H9 (cell line): ENCODE results near the gene EHD4. TPM values are rescaled to one million over a fixed set of nuclear protein-coding genes. Genes with fewer than 3 reads are reported as not detected.

Source experiments
- DNase-seq: peaks from one replicate; pipeline ENCODE4 v3.0.0-alpha.2; 2017
- H2AFZ ChIP-seq: one replicate; pipeline ENCODE4 v1.6.1; 2013; ENCODE audit warnings: mild to moderate bottlenecking, low read length, control low read depth, moderate library complexity
- H2AK5ac ChIP-seq: 2 replicates; pipeline ENCODE4 v1.6.1; 2013; ENCODE audit warnings: low read length, control low read depth, mixed read lengths; ENCODE audit not compliant: insufficient read length
- H2BK120ac ChIP-seq: one replicate; pipeline ENCODE4 v1.6.1; 2013; ENCODE audit warnings: low read depth, mild to moderate bottlenecking, low read length, control low read depth, inconsistent platforms; ENCODE audit not compliant: poor library complexity, severe bottlenecking
- H2BK12ac ChIP-seq: 2 replicates; pipeline ENCODE4 v1.6.1; 2013; ENCODE audit warnings: low read length, control low read depth, mixed read lengths, low read depth; ENCODE audit not compliant: insufficient read length
- H2BK15ac ChIP-seq: 2 replicates; pipeline ENCODE4 v1.6.1; 2013; ENCODE audit warnings: low read depth, low read length, control low read depth
- H2BK20ac ChIP-seq: one replicate; pipeline ENCODE4 v1.6.1; 2013; ENCODE audit warnings: low read depth, mild to moderate bottlenecking, low read length, control low read depth, inconsistent platforms; ENCODE audit not compliant: poor library complexity, severe bottlenecking
- H2BK5ac ChIP-seq: 2 replicates; pipeline ENCODE4 v1.6.1; 2013; ENCODE audit warnings: low read length, control low read depth, mixed read lengths; ENCODE audit not compliant: insufficient read length
- H3K14ac ChIP-seq: 2 replicates; pipeline ENCODE4 v1.6.1; 2013; ENCODE audit warnings: low read length, control low read depth; ENCODE audit not compliant: insufficient read depth
- H3K18ac ChIP-seq: 2 replicates; pipeline ENCODE4 v1.6.1; 2013; ENCODE audit warnings: low read depth, mild to moderate bottlenecking, mixed read lengths, low read length, control low read depth; ENCODE audit not compliant: insufficient read length
- H3K23ac ChIP-seq: 2 replicates; pipeline ENCODE4 v1.6.1; 2013; ENCODE audit warnings: low read length, control low read depth, mixed read lengths, low read depth; ENCODE audit not compliant: insufficient read length
- H3K23me2 ChIP-seq: 2 replicates; pipeline ENCODE4 v1.6.1; 2013; ENCODE audit warnings: low read depth, mild to moderate bottlenecking, mixed read lengths, low read length, control low read depth; ENCODE audit not compliant: insufficient read length, poor library complexity, severe bottlenecking
- H3K27ac ChIP-seq: 2 replicates; pipeline ENCODE4 v1.5.1; 2013; ENCODE audit warnings: low read length, control low read depth, mixed read lengths, low read depth; ENCODE audit not compliant: insufficient read length
- H3K27me3 ChIP-seq: 2 replicates; pipeline ENCODE4 v1.6.1; 2013; ENCODE audit warnings: low read length, control low read depth, inconsistent platforms; ENCODE audit not compliant: insufficient read depth
- H3K4ac ChIP-seq: 2 replicates; pipeline ENCODE4 v1.6.1; 2013; ENCODE audit warnings: low read depth, mild to moderate bottlenecking, control low read depth, inconsistent platforms, low read length, moderate library complexity
- H3K4me1 ChIP-seq: 2 replicates; pipeline ENCODE4 v1.6.1; 2013; ENCODE audit warnings: low read length, control low read depth, inconsistent platforms; ENCODE audit not compliant: insufficient read depth
- H3K4me2 ChIP-seq: 2 replicates; pipeline ENCODE4 v1.6.1; 2013; ENCODE audit warnings: low read length, control low read depth, mixed read lengths; ENCODE audit not compliant: insufficient read length, insufficient read depth
- H3K56ac ChIP-seq: 2 replicates; pipeline ENCODE4 v1.6.1; 2013; ENCODE audit warnings: low read depth, mild to moderate bottlenecking, mixed read lengths, low read length, control low read depth; ENCODE audit not compliant: insufficient read length
- H3K79me1 ChIP-seq: 2 replicates; pipeline ENCODE4 v1.6.1; 2013; ENCODE audit warnings: low read depth, mild to moderate bottlenecking, moderate library complexity, low read length, control low read depth, inconsistent platforms; ENCODE audit not compliant: insufficient read depth, poor library complexity, severe bottlenecking
- H3K79me2 ChIP-seq: 2 replicates; pipeline ENCODE4 v1.6.1; 2013; ENCODE audit warnings: low read length, control low read depth, inconsistent platforms; ENCODE audit not compliant: insufficient read depth
- H3K9ac ChIP-seq: 2 replicates; pipeline ENCODE4 v1.6.1; 2013; ENCODE audit warnings: low read length, control low read depth, mixed read lengths; ENCODE audit not compliant: insufficient read length; ENCODE audit errors: extremely low read depth
- H3K9me3 ChIP-seq: one replicate; pipeline ENCODE4 v1.6.1; 2013; ENCODE audit warnings: low read depth, low read length, inconsistent platforms; ENCODE audit not compliant: control insufficient read depth
- H3T11ph ChIP-seq: one replicate; pipeline ENCODE4 v1.6.1; 2013; ENCODE audit warnings: mild to moderate bottlenecking, low read length, control low read depth, inconsistent platforms
- H4K20me1 ChIP-seq: one replicate; pipeline ENCODE4 v1.6.1; 2013; ENCODE audit not compliant: control insufficient read depth, insufficient read length, insufficient read depth
- H4K5ac ChIP-seq: 2 replicates; pipeline ENCODE4 v1.6.1; 2013; ENCODE audit warnings: low read depth, mild to moderate bottlenecking, mixed read lengths, low read length, control low read depth; ENCODE audit not compliant: insufficient read length
- H4K8ac ChIP-seq: replicated peaks from 2 replicates; pipeline ENCODE4 v1.6.1; 2013; ENCODE audit warnings: low read length, control low read depth, mixed read lengths, low read depth; ENCODE audit not compliant: insufficient read length
- H4K91ac ChIP-seq: 2 replicates; pipeline ENCODE4 v1.6.1; 2013; ENCODE audit warnings: low read depth, mild to moderate bottlenecking, moderate library complexity, mixed read lengths, low read length, control low read depth; ENCODE audit not compliant: insufficient read length
- H3K27ac Mint-ChIP-seq, 3 experiments: 2 replicates in 2 of 3; 3 replicates in 1 of 3; pipeline ENCODE4 v1.8.0; 2020 to 2021; ENCODE audit warnings: mixed read lengths in 3 of 3, mild to moderate bottlenecking in 1 of 3, moderate library complexity in 1 of 3
- H3K27me3 Mint-ChIP-seq: 2 replicates; pipeline ENCODE4 v1.8.0; 2021; ENCODE audit warnings: low read depth, mild to moderate bottlenecking, moderate library complexity, mixed read lengths
- H3K36me3 Mint-ChIP-seq, 3 experiments: 2 replicates in 2 of 3; 3 replicates in 1 of 3; pipeline ENCODE4 v1.8.0; 2020 to 2021; ENCODE audit warnings: low read depth in 3 of 3, mixed read lengths in 3 of 3; ENCODE audit not compliant: insufficient read depth in 1 of 3
- H3K4me1 Mint-ChIP-seq, 2 experiments: 2 replicates each; pipeline ENCODE4 v1.8.0; 2020; ENCODE audit warnings: mixed read lengths in 2 of 2
- H3K4me3 Mint-ChIP-seq, 2 experiments: 2 replicates in 1 of 2; 3 replicates in 1 of 2; pipeline ENCODE4 v1.8.0; 2020 to 2021; ENCODE audit warnings: mild to moderate bottlenecking in 2 of 2, mixed read lengths in 2 of 2, moderate library complexity in 1 of 2
- H3K9me3 Mint-ChIP-seq, 2 experiments: 2 replicates in 1 of 2; 3 replicates in 1 of 2; pipeline ENCODE4 v1.8.0; 2020; ENCODE audit warnings: mild to moderate bottlenecking in 2 of 2, mixed read lengths in 2 of 2, moderate library complexity in 1 of 2
- CTCF ChIP-seq: fragments of 200-600 bp; sonication (generic); conservative IDR thresholded peaks from 3 replicates; pipeline ENCODE4 v1.8.0; 2021; ENCODE audit warnings: antibody characterized with exemption, mild to moderate bottlenecking
- WGBS: extraction: QIAGEN DNeasy Blood & Tissue Kit; methylation state at CpG from one replicate; pipeline ENCODE4 v1.1.7; 2013; ENCODE audit warnings: missing lambda C conversion rate, low lambda C conversion rate, mixed read lengths; ENCODE audit not compliant: insufficient read length; ENCODE audit errors: extremely low coverage; 5-methylcytosine and 5-hydroxymethylcytosine counted together
- total RNA-seq: library from RNA; stranded (reverse); gene quantifications from 2 replicates; pipeline ENCODE4 v1.2.1, GENCODE V29; 2021

The EHD4 gene
- total RNA-seq, 1 experiment from 2014 or later = 22.9 TPM

- Histone ChIP-seq H3K23ac (no peak overlapping the region), H4K91ac (no peak overlapping the region), H3K18ac (no peak overlapping the region), H2BK12ac (no peak overlapping the region), H3K23me2 (no peaks in the 10 kb centered on the region), H2BK5ac (no peak overlapping the region), H2BK20ac (no peak overlapping the region), H4K8ac (no peak overlapping the region), H3K79me1 (peaks cover 8% of the 10 kb centered on the region), H4K20me1 (no peaks in the 10 kb centered on the region), H3T11ph (no peak overlapping the region), H3K79me2 (no peaks in the 10 kb centered on the region; the same call in 1 of the 2 replicates), H4K5ac (no peak overlapping the region), H2AFZ (no peak overlapping the region), H3K27ac (no peak overlapping the region), H3K4ac (no peak overlapping the region), H3K27me3 (no peaks in the 10 kb centered on the region), H3K14ac (no peak overlapping the region), H3K4me1 (no peaks in the 10 kb centered on the region), H3K9ac (no peak overlapping the region), H2BK120ac (no peak overlapping the region), H3K9me3 (no peaks in the 10 kb centered on the region), H3K56ac (no peak overlapping the region), H2AK5ac (no peak overlapping the region), H3K4me2 (no peak overlapping the region), H2BK15ac (no peak overlapping the region)
- Mint-ChIP-seq H3K36me3 (peaks cover 19 to 33% (median 24%) of the 10 kb centered on the region in 3 experiments; a peak in 6 of 7 replicates), H3K9me3 (peaks cover 2 to 5% of the 10 kb centered on the region in 2 experiments; a peak in 4 of 5 replicates), H3K4me1 (peaks cover 10 to 15% of the 10 kb centered on the region in 2 experiments), H3K27ac (peak overlapping the region; percentile 28 to 59 (median 41); a peak in 5 of 7 replicates), H3K27me3 (no peaks in the 10 kb centered on the region), H3K4me3 (no peak overlapping the region)
- no peak for DNase-seq
- WGBS = no CpG with 5 or more reads among the region's 12 CpGs
- TF ChIP-seq CTCF = no peak
These were observed 15.1 kb downstream of the EHD4 start for GRCh38 chr15:41957021-41957897.
